Fibroblast of mammary gland (primary cell): ENCODE measurements around the gene PDE8A.
A peak's percentile ranks its signal among the peaks of the same experiment; 100 is the strongest.

Experiments used
- DNase-seq: peaks from one replicate; pipeline ENCODE4 v3.0.0-alpha.2; 2010; ENCODE audit warnings: low read depth
- H3K4me3 ChIP-seq: 2 replicates; pipeline ENCODE4 v1.5.1; 2011; ENCODE audit warnings: low read depth, mild to moderate bottlenecking, low read length, moderate library complexity; ENCODE audit not compliant: control insufficient read depth
- TF ChIP-seq, protein P1 (sequence below): conservative IDR thresholded peaks from 2 replicates; pipeline ENCODE4 v1.5.1; 2011; ENCODE audit warnings: low read depth, low read length, inconsistent platforms; ENCODE audit not compliant: control insufficient read depth, insufficient read depth

Gene PDE8A

DNA sequence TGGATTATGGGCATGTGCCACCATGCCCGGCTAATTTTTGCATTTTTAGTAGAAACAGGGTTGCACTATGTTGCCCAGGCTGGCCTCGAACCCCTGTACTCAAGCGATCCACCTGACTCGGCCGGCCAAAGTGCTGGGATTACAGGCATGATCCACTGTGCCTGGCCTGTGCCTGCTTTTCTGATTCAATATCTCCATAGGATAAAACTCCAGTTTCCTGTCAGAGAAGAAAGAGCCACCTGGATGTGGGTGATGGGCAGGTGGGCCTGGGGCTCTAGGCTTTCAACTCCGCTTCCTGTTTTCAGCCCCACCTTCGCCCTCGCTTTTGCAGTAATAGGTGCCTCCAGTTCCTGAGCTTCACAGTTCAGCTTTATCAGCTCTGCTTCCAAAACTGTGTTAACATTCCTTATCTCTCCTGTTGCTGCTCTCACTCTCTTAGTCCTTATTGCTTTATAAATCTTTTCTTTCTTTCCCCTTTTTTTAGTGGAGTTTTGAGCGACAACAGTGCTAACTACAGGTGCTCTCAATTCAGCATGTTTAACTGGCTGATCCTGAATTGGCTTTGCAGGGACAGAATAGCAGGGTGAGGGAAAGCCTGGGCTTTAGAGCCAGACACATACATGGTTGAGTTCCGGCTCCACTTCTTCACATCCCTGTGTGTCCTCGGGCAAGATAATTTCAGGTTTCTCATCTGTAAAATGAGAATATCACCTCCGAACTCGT, 21.1 kb upstream of the PDE8A start:
- TF ChIP-seq, protein P1, sequence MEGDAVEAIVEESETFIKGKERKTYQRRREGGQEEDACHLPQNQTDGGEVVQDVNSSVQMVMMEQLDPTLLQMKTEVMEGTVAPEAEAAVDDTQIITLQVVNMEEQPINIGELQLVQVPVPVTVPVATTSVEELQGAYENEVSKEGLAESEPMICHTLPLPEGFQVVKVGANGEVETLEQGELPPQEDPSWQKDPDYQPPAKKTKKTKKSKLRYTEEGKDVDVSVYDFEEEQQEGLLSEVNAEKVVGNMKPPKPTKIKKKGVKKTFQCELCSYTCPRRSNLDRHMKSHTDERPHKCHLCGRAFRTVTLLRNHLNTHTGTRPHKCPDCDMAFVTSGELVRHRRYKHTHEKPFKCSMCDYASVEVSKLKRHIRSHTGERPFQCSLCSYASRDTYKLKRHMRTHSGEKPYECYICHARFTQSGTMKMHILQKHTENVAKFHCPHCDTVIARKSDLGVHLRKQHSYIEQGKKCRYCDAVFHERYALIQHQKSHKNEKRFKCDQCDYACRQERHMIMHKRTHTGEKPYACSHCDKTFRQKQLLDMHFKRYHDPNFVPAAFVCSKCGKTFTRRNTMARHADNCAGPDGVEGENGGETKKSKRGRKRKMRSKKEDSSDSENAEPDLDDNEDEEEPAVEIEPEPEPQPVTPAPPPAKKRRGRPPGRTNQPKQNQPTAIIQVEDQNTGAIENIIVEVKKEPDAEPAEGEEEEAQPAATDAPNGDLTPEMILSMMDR: no peak
- H3K4me3 ChIP-seq: no peak overlapping the region
- DNase-seq: no peak

DNA sequence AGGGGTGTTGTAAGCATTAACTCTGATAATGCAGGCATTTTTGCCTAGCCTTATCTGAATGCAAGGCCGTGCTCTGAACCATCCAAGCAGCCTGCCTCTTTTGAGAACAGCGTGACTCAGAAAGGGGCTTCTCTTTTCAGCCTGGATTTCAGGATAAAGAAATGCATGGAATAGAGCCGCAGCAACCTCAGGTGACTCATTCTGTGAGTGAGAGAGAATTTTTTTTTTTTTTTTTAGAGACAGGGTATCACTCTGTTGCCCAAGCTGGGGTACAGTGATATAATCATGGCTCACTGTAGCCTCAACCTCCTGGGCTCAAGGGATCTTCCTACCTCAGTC, 20.6 kb upstream of the PDE8A start:
- peak; percentile 32 for DNase-seq
- H3K4me3 ChIP-seq: no peak overlapping the region
- TF ChIP-seq, protein P1: no peak

DNA sequence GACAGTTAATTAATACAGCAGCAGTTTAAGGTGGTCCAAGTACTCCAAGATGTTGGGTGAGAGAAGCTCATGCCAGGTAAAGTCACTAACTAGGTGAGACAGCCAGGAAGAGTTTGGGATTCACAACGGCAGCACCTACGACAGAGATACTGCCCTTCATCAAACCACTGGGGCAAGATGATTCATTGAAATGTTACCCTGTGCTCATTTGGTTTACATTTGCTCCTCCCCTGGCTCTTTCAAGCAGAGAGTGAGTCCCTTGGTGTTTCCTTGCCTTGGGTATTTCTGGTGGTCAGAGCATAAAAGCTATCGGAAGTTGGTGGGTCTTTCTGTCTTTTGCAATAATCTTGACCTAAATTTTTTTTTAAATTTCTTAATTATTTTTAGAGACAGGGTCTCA, 19.9 kb upstream of the PDE8A start:
- TF ChIP-seq, protein P1: no peak
- no peak for DNase-seq
- H3K4me3 ChIP-seq: no peak overlapping the region

DNA sequence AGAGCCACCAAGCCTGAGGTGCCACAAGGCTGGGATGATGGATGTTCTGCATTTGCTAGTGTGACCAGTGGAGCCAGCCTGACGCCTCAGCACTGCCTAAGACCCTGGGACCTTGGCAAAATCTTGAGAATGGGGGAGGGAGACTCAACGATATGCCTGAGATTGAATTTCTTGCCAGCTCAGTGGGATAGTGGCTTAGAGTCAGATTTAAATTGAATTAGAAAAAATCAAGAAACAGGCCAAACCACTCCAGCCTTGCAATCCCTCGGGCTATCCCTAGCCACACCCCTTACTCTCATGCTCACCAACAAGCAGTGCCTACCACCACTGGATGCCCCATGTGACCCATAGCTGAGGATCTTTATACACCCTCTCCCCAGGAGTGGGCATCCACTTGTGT, 18.7 kb upstream of the PDE8A start:
- no peak overlapping the region for H3K4me3 ChIP-seq
- TF ChIP-seq, protein P1: no peak
- DNase-seq: no peak

DNA sequence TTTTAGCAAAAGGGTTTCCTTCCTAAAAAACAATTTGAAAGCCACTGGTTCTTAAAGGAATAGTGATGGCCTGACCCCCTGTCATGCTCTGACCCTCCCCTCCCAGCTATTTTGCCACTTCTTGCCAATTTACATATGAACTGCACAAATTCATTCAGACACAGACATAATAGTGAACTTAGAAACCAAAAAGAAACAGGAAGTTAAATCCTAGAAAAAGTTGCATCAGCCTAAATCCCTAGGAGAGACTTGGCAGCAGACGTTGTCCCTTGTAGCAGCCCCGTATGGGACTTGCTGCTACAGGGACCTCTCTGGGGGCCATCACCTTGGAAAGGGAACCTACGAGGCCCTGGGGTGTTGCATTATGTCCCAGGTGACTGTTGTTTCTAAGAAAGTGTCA, 14.3 kb upstream of the PDE8A start:
- TF ChIP-seq, protein P1: no peak
- no peak overlapping the region for H3K4me3 ChIP-seq
- no peak for DNase-seq

DNA sequence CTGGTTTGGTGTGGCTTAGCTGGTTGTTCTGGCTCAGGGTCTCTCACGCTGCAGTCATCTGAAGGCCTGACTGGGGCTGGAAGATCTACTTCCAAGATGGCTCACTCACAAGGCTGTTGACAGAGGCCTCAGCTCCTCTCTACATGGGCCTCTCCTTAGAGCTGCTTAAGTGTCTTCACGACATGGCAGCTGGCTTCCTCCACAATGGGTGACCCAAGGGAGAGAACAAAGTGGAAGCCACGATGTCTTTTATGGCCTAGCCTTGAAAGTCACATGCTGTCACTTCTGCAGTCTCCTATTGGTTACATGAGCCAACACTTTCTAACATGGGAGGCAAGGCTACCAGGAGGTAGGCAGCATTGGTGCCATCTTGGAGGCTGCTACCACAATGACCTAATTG, 13.4 kb upstream of the PDE8A start:
- no peak for DNase-seq
- H3K4me3 ChIP-seq: no peak overlapping the region
- TF ChIP-seq, protein P1: no peak

DNA sequence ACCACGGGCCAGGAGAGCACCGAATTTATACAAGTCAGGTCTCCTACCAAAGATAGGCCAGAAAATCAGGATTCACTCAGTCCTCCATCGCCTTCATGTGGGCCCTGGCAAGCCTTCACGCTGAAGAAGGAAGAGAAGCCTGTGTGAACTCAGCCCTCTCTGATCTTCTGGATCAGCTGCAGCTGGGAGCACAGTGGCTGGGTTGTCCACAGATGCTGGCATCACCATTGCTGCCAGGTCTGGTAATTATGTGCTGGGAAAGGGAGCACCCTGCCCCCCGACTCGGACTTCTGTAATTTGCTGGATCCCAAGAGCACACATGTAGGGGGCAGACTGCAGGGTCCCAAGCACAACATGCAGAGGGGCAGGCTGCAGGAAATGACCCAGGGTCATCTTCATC, 12.4 kb upstream of the PDE8A start:
- TF ChIP-seq, protein P1: no peak
- no peak for DNase-seq
- no peak overlapping the region for H3K4me3 ChIP-seq
